Gastroesophageal sphincter (tissue), 4 donors: ENCODE measurements around the gene MED25. TPM values are rescaled to one million over a fixed set of nuclear protein-coding genes. Genes with fewer than 3 reads are reported as not detected.

ENCODE experiments used
- ATAC-seq: fragments of 150-250 bp; one replicate; pipeline ENCODE4 v1.9.1; 2016; ENCODE audit warnings: mild to moderate bottlenecking, moderate library complexity
- H3K27ac ChIP-seq, 4 donors: fragments of 200-600 bp; sonication (generic) in 3 of 4; 1 replicate in 3 of 4; 2 replicates in 1 of 4; pipeline ENCODE4 v1.5.1; 2016 to 2019
- H3K27me3 ChIP-seq: fragments of 200-600 bp; sonication (generic); one replicate; pipeline ENCODE4 v1.5.1; 2019
- H3K36me3 ChIP-seq, 2 donors: fragments of 200-600 bp; sonication (generic); one replicate each; pipeline ENCODE4 v1.5.1; 2019; ENCODE audit warnings: control low read depth in 1 of 2
- H3K4me1 ChIP-seq, 3 donors: fragments of 200-600 bp; sonication (generic); 1 replicate in 2 of 3; 2 replicates in 1 of 3; pipeline ENCODE4 v1.5.1; 2016 to 2019; ENCODE audit warnings: control low read depth in 2 of 3
- H3K4me3 ChIP-seq, 2 donors: fragments of 200-600 bp; sonication (generic); one replicate each; pipeline ENCODE4 v1.5.1; 2019; ENCODE audit warnings: mild to moderate bottlenecking in 1 of 2, moderate library complexity in 1 of 2
- H3K9me3 ChIP-seq, 3 donors: fragments of 200-600 bp; sonication (generic); one replicate each; pipeline ENCODE4 v1.5.1; 2017 to 2019; ENCODE audit warnings: control low read depth in 2 of 3
- EP300 ChIP-seq: sonication (generic); formaldehyde crosslinking; IDR thresholded peaks from one replicate; pipeline ENCODE4 v1.6.1; 2017; ENCODE audit warnings: antibody characterized with exemption, mild to moderate bottlenecking
- POLR2A ChIP-seq, 2 donors: fragments of 450-650 bp; IDR thresholded peaks; one replicate each; pipeline ENCODE4 v1.6.1; 2017; ENCODE audit warnings: antibody characterized with exemption in 2 of 2, mild to moderate bottlenecking in 2 of 2, moderate library complexity in 1 of 2
- POLR2AphosphoS5 ChIP-seq: sonication (generic); formaldehyde crosslinking; IDR thresholded peaks from one replicate; pipeline ENCODE4 v1.6.1; 2017; ENCODE audit warnings: antibody characterized with exemption
- WGBS, 2 donors: methylation state at CpG; one replicate each; pipeline ENCODE4 v1.1.5; 2018; ENCODE audit warnings: low coverage in 1 of 2; 5-methylcytosine and 5-hydroxymethylcytosine counted together
- total RNA-seq, 4 donors: library from RNA; depleted of rRNA; stranded (reverse); fragments of >200 nt; gene quantifications; one replicate each; pipeline ENCODE4 v1.1.0, GENCODE V29; 2016
- TF ChIP-seq, protein P1 (sequence below), 4 experiments: fragments of 200-600 bp in 2 of 4; fragments of 450-650 bp in 2 of 4; sonication (generic) in 1 of 4; IDR thresholded peaks; one replicate each; pipeline ENCODE4 v1.5.1; 2017 to 2019; ENCODE audit warnings: antibody characterized with exemption in 4 of 4, mild to moderate bottlenecking in 2 of 4, moderate library complexity in 2 of 4

Gene MED25
- 10 to 100 TPM; 26.7 to 36.1 (median 28.7) TPM for total RNA-seq

- no peaks in the 10 kb centered on the region for H3K27me3 ChIP-seq
- 0 to 3% methylated on average over 12 to 16 of the region's 57 CpGs for WGBS, 2 donors
- H3K9me3 ChIP-seq = no peaks in the 10 kb centered on the region
- H3K27ac ChIP-seq = peak within 1 kb of the TSS; percentile 83 to 98 (median 94)
- H3K36me3 ChIP-seq = peaks cover 0 to 15% of the 10 kb centered on the region in 2 donors
- H3K4me3 ChIP-seq = peak within 1 kb of the TSS; percentile 61 to 87
- H3K4me1 ChIP-seq = peaks cover 0 to 38% (median 10%) of the 10 kb centered on the region in 3 donors
- TF ChIP-seq, protein P1, sequence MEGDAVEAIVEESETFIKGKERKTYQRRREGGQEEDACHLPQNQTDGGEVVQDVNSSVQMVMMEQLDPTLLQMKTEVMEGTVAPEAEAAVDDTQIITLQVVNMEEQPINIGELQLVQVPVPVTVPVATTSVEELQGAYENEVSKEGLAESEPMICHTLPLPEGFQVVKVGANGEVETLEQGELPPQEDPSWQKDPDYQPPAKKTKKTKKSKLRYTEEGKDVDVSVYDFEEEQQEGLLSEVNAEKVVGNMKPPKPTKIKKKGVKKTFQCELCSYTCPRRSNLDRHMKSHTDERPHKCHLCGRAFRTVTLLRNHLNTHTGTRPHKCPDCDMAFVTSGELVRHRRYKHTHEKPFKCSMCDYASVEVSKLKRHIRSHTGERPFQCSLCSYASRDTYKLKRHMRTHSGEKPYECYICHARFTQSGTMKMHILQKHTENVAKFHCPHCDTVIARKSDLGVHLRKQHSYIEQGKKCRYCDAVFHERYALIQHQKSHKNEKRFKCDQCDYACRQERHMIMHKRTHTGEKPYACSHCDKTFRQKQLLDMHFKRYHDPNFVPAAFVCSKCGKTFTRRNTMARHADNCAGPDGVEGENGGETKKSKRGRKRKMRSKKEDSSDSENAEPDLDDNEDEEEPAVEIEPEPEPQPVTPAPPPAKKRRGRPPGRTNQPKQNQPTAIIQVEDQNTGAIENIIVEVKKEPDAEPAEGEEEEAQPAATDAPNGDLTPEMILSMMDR (IDR thresholded peaks at IDR 0.05) = peak in 3 of 4 experiments; percentile 57 to 83 (median 71)
- peak; percentile 71 to 73 for TF ChIP-seq POLR2A (IDR thresholded peaks at IDR 0.05)
- no peak for TF ChIP-seq EP300
- peak; percentile 81 for TF ChIP-seq POLR2AphosphoS5
- ATAC-seq = peak; percentile 69
These were observed at the start of gene MED25 for GRCh38 chr19:49817964-49818648. TSS of gene MED25 (plus strand) at chr19:49818289. CDS start at chr19:49818342, 53 bp downstream.

GRCh38 chr19:49770529-49770928 lies 47.6 kb upstream of the MED25 start:
- Histone ChIP-seq H3K27ac (no peak overlapping the region), H3K27me3 (no peaks in the 10 kb centered on the region), H3K4me1 (peaks cover 3 to 56% (median 20%) of the 10 kb centered on the region in 3 donors), H3K4me3 (no peak overlapping the region), H3K9me3 (no peaks in the 10 kb centered on the region), H3K36me3 (peaks cover 0 to 13% of the 10 kb centered on the region in 2 donors)
- ATAC-seq = no peak
- TF ChIP-seq POLR2A (IDR thresholded peaks at IDR 0.05) (no peak), EP300 (no peak), POLR2AphosphoS5 (no peak)
- TF ChIP-seq, protein P1 (IDR thresholded peaks at IDR 0.05) = no peak
- 73 to 79% methylated on average over 5 to 8 of the region's 8 CpGs for WGBS, 2 donors

GRCh38 chr19:49771674-49772139 lies 46.4 kb upstream of the MED25 start:
- 90 to 91% methylated on average over 8 to 13 of the region's 13 CpGs for WGBS, 2 donors
- ATAC-seq = no peak
- H3K4me1 ChIP-seq = peaks cover 3 to 56% (median 19%) of the 10 kb centered on the region in 3 donors
- TF ChIP-seq POLR2AphosphoS5 (no peak), EP300 (no peak), POLR2A (IDR thresholded peaks at IDR 0.05) (no peak)
- TF ChIP-seq, protein P1 (IDR thresholded peaks at IDR 0.05) = no peak
- H3K4me3 ChIP-seq = no peak overlapping the region
- no peaks in the 10 kb centered on the region for H3K27me3 ChIP-seq
- no peaks in the 10 kb centered on the region for H3K9me3 ChIP-seq
- peaks cover 0 to 24% of the 10 kb centered on the region in 2 donors for H3K36me3 ChIP-seq
- H3K27ac ChIP-seq = no peak overlapping the region

GRCh38 chr19:49772850-49773432 lies 45.1 kb upstream of the MED25 start:
- ATAC-seq = no peak
- Histone ChIP-seq H3K4me1 (peaks cover 3 to 49% (median 15%) of the 10 kb centered on the region in 3 donors), H3K36me3 (peaks cover 0 to 28% of the 10 kb centered on the region in 2 donors), H3K27me3 (no peaks in the 10 kb centered on the region), H3K9me3 (no peaks in the 10 kb centered on the region), H3K4me3 (no peak overlapping the region), H3K27ac (no peak overlapping the region)
- TF ChIP-seq POLR2A (IDR thresholded peaks at IDR 0.05) = no peak
- TF ChIP-seq, protein P1 (IDR thresholded peaks at IDR 0.05) = no peak
- TF ChIP-seq POLR2AphosphoS5 = no peak
- no peak for TF ChIP-seq EP300
- WGBS, 2 donors = 75 to 96% methylated on average over 4 to 5 of the region's 10 CpGs
